Stimulated activated naive CD8-positive, alpha-beta T cell treated with anti-CD3 and anti-CD28 coated beads, Interleukin-15, Interleukin-2, amounts not matched to agents 100 ng/mL and 50 ng/mL, for 24 hours (primary cell): Measurements from ENCODE around the gene ERCC6L2.

ENCODE experiments used
- H3K27ac Mint-ChIP-seq: one replicate; pipeline ENCODE4 v1.8.0; 2021; ENCODE audit warnings: mild to moderate bottlenecking, mixed read lengths
- H3K27me3 Mint-ChIP-seq: one replicate; pipeline ENCODE4 v1.8.0; 2021; ENCODE audit warnings: mixed read lengths
- H3K36me3 Mint-ChIP-seq: one replicate; pipeline ENCODE4 v1.8.0; 2021; ENCODE audit warnings: low read depth, mixed read lengths
- H3K4me1 Mint-ChIP-seq: one replicate; pipeline ENCODE4 v1.8.0; 2021; ENCODE audit warnings: low read depth, mixed read lengths
- H3K4me3 Mint-ChIP-seq: one replicate; pipeline ENCODE4 v1.8.0; 2021; ENCODE audit warnings: mild to moderate bottlenecking, mixed read lengths
- H3K9me3 Mint-ChIP-seq: one replicate; pipeline ENCODE4 v1.8.0; 2021; ENCODE audit warnings: mixed read lengths

Gene ERCC6L2

DNA sequence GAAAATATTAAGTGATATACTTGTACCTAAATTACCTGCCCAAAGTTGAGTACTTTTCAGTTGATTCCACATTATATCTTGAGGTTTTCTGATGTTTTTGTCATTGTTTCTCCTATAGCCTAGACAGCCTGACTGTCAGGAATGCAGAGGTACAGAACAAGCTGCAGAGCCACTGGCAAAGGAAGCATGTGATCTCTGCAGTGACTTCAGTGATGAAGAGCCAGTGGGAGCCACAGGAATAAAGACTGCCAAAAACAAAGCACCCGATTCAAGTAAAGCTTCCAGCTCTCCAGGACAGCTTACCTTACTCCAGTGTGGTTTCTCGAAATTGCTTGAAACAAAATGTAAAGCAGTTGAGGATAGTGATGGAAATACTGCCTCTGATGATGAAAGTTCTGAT is 96.3 kb downstream of the ERCC6L2 start:
- H3K9me3 Mint-ChIP-seq = peaks cover 7% of the 10 kb centered on the region
- H3K36me3 Mint-ChIP-seq = peaks cover 74% of the 10 kb centered on the region
- no peaks in the 10 kb centered on the region for H3K27me3 Mint-ChIP-seq
- H3K4me1 Mint-ChIP-seq = peaks cover 18% of the 10 kb centered on the region
- H3K4me3 Mint-ChIP-seq = no peak overlapping the region
- no peak overlapping the region for H3K27ac Mint-ChIP-seq

DNA sequence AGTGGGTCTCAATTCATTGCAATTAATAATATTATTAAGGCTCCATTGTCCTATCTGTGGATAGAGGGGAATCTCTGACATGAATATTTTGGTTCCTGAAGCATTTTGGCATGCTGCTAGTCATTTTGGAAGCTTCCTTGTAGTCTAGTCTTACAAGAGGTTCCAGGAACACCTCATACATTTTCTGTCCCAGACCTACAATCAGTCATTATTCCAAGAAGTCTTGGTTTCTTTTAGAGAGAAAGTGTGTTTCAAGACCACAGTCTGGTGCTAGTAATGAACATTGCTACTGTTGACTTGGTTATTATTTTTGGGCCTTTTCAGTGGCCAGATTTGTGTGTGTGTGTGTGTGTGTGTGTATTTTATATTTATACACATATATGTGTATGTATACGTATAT is 98.9 kb downstream of the ERCC6L2 start:
- Mint-ChIP-seq H3K9me3 (peaks cover 7% of the 10 kb centered on the region), H3K27ac (no peak overlapping the region), H3K4me3 (no peak overlapping the region), H3K4me1 (peaks cover 24% of the 10 kb centered on the region), H3K27me3 (no peaks in the 10 kb centered on the region), H3K36me3 (peaks cover 76% of the 10 kb centered on the region)

DNA sequence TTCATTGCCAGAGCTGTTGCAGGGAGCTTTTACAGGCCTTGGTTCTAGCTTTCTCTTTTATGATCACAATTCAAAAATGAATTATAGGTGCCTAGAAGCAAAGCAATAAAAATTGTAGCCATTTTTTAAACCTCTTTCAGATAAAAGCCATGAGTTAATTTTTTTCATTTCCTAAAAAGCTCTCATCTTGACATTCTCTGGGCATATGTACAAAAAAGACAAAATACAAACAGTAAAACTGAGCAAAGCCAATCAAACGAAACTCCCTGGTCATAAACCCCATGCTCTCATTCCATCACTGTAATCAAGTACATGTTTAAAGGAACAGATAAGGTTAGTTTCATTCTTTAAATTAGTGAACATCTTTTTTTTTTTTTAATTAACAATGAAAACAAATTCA is 101.9 kb downstream of the ERCC6L2 start:
- Mint-ChIP-seq H3K4me3 (no peak overlapping the region), H3K27ac (no peak overlapping the region), H3K27me3 (no peaks in the 10 kb centered on the region), H3K36me3 (peaks cover 72% of the 10 kb centered on the region), H3K4me1 (peaks cover 49% of the 10 kb centered on the region), H3K9me3 (peaks cover 7% of the 10 kb centered on the region)

DNA sequence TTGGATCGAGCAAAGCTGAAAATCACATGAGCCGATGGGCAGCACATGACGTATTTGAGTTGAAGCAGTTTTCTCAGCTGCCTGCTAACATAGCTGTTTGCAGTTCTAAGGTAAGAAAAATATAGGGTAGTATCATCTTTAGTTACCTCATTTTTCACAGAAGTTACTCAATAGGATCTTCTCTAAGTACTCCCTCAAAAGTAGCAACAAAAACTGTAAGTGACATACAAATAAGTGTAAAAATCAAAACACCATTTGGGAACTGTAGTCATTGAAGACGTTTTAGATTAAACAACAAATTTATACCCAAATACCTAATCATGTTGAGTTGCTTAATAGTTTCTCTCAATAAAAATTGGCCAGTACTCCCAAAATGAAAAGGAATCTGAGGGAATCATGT is 102.6 kb downstream of the ERCC6L2 start:
- Mint-ChIP-seq H3K27me3 (no peaks in the 10 kb centered on the region), H3K4me1 (peaks cover 50% of the 10 kb centered on the region), H3K9me3 (peaks cover 3% of the 10 kb centered on the region), H3K36me3 (peaks cover 64% of the 10 kb centered on the region), H3K4me3 (no peak overlapping the region), H3K27ac (no peak overlapping the region)

DNA sequence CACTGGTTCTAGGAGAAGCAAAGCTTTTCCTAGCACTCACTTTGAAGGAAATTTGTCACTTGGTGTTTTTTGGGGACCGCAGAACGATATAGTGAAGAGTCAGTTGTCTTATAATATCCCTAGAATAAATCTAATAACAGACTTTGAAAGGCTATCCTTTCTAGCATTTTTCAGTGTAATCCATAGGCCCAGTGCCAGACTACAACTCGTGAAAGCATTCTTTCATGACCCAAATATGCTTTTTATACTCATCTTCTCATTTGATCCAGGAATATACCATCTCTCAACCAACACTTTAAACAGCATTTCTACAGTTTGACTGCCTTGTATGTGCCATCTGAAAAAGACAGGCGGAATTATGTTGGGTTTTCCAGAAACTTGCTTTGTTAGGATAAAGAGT is 104.0 kb downstream of the ERCC6L2 start:
- Mint-ChIP-seq H3K27me3 (no peaks in the 10 kb centered on the region), H3K9me3 (no peaks in the 10 kb centered on the region), H3K36me3 (peaks cover 53% of the 10 kb centered on the region), H3K27ac (no peak overlapping the region), H3K4me3 (no peak overlapping the region), H3K4me1 (peaks cover 47% of the 10 kb centered on the region)

DNA sequence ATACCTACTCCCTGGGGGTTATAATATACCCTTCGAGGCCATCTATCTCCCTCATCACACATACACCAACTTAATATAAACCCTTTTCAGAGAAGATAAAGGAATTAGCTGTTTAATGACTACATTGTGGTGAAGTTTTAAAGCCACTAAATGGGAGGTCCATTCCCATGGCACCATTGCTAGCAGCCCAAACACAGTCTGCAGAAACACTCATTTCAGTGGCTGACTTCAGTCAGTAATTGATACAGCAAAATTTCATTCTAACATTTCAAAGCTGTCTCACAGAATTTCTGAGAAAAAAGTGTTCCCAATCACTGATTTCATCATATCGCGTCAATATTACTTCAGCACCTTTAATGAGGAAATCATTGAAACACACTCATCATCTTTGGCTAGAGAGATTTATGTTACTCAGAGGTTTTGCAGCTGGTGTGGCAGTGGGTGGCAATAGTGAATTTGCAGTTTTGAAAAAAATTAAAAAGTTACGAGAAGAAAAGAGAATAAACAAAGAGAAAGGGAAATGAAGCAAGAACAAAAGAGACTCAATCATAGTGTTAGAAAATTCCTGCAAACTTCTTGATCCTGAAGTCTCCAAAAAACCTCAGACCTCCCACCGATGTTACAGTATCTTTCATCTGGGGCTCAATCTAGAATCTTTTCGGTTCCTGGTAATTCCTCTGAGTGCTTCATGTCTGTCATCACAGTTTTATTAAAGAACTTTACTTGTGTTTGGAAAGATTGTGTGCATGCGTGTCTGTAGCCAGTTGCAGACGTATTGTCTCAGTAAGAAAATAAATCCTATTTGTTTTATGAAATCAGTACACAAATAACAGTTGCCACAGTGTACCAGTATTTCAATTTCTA is 105.0 kb downstream of the ERCC6L2 start:
- Mint-ChIP-seq H3K27ac (no peak overlapping the region), H3K4me1 (peaks cover 43% of the 10 kb centered on the region), H3K9me3 (no peaks in the 10 kb centered on the region), H3K36me3 (peaks cover 53% of the 10 kb centered on the region), H3K4me3 (peak overlapping the region; percentile 2), H3K27me3 (no peaks in the 10 kb centered on the region)

DNA sequence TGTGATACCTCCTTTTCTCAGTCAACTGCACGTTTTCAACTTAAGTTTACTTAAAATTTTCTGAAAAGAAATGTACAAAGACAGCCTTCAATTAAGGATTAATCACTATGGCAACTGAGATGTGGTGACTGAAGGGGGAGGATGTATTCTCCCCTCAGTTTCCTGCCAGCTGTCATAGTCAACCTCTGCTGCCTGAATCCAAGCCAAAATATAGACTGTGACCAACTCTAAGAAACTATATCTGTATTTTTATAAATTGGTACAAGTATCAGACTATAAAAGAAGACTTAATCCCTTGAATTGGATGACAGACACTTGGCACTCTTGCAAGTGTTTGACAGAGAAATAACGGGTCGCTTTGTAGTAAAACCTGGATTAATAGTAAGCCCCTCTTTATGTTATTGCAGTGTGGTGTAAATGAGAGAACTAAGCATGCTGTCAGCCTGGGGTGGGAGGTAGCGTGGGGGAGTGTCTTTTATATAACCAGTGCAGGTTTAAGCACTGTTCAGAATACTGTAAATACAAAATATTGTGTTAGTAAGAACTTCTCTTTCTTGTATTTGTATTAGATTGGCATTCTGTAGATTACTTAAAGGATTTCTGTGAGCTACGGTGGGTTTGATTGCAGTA is 106.4 kb downstream of the ERCC6L2 start:
- H3K27ac Mint-ChIP-seq = no peak overlapping the region
- no peak overlapping the region for H3K4me3 Mint-ChIP-seq
- no peaks in the 10 kb centered on the region for H3K27me3 Mint-ChIP-seq
- H3K4me1 Mint-ChIP-seq = peaks cover 32% of the 10 kb centered on the region
- H3K36me3 Mint-ChIP-seq = peaks cover 53% of the 10 kb centered on the region
- no peaks in the 10 kb centered on the region for H3K9me3 Mint-ChIP-seq

DNA sequence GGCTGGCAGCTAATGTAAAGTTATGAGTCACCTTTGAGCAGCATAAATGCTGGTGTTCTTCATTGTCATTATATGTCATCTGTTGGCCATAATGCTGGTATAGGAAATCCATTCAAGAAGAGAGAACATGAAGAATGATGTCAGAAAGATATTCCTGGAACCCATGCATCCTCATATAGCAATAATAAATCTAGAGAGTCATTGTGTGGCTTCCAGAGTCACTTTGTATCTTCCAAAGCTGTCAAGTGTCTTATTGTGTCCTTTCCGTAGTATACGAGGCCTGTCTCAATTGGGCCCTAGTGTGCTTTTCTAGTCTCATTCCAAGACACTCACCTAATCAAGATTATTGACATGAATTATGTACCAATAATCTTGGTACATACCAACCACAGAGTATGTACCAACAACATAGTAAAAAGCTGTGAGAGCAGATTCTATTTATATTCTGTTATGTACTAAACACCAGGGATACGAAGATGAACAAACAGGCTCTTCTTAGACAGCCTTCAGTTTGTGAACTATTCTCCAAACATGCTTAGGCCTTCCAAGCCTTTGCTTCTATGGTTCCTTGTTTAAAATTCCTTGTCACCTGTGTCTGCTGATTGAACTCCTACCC is 110.1 kb downstream of the ERCC6L2 start:
- H3K9me3 Mint-ChIP-seq = no peaks in the 10 kb centered on the region
- H3K4me3 Mint-ChIP-seq = no peak overlapping the region
- H3K4me1 Mint-ChIP-seq = peaks cover 18% of the 10 kb centered on the region
- H3K27ac Mint-ChIP-seq = no peak overlapping the region
- H3K27me3 Mint-ChIP-seq = no peaks in the 10 kb centered on the region
- peaks cover 52% of the 10 kb centered on the region for H3K36me3 Mint-ChIP-seq

DNA sequence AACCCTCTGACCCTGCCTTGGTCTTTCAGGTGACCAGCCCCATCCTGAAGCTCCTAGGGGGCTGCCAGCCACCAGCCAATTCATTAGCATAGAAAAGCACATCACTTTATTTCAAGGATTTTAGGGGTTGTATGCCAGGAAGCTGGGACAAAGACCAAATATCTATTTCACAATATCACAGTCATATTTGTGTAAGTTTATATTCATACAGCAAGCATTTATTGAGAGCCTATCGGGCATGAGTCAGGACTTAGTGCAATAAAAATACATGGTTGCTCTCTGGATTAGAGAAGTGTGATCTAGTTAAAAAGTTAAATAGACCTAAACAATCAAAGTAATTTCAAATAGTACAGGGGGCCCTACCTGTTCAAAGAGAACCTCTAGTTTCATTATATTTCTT is 113.8 kb downstream of the ERCC6L2 start:
- H3K4me1 Mint-ChIP-seq = peaks cover 22% of the 10 kb centered on the region
- no peak overlapping the region for H3K4me3 Mint-ChIP-seq
- H3K36me3 Mint-ChIP-seq = peaks cover 60% of the 10 kb centered on the region
- no peaks in the 10 kb centered on the region for H3K9me3 Mint-ChIP-seq
- no peaks in the 10 kb centered on the region for H3K27me3 Mint-ChIP-seq
- no peak overlapping the region for H3K27ac Mint-ChIP-seq

DNA sequence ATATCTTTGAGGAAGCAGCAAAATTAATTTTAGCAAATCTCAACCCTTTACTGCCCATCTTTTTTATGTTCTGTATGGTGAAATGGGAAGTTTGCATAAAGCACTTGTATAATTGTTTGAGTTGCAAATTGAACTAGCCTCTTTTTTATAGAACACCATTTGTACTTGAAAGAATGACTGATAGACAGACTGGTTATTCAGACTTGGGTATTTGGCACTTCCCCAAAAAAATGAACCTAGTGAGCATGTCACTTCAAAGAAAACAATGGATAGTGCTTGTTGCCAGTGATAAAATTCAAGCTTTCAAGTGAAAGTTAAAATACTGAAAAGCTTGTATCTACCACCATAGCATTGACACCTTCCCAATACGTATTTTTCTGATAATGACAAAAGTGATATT is 115.8 kb downstream of the ERCC6L2 start:
- H3K36me3 Mint-ChIP-seq = peaks cover 61% of the 10 kb centered on the region
- no peak overlapping the region for H3K27ac Mint-ChIP-seq
- H3K9me3 Mint-ChIP-seq = no peaks in the 10 kb centered on the region
- no peak overlapping the region for H3K4me3 Mint-ChIP-seq
- no peaks in the 10 kb centered on the region for H3K27me3 Mint-ChIP-seq
- peaks cover 36% of the 10 kb centered on the region for H3K4me1 Mint-ChIP-seq

DNA sequence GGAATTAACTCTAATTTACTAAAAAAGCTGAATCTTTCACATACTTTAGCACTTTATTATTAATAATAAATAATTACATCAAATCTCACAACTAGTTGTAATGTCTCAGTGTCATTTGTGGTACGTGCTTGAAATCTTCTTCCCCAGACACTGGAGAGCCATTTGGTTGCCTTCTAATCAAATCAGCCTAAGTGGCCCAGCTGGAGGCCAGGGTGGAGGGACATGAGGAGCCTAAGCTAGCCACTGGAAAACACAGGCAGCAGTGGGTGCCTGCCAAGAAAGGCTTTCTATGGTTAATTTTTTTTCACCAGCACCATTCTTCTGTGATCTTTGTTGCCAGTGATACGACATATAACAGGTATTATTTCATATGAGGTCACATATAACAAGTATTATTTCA is 117.0 kb downstream of the ERCC6L2 start:
- peak overlapping the region; percentile 56 for H3K27ac Mint-ChIP-seq
- peaks cover 61% of the 10 kb centered on the region for H3K36me3 Mint-ChIP-seq
- peaks cover 37% of the 10 kb centered on the region for H3K4me1 Mint-ChIP-seq
- H3K9me3 Mint-ChIP-seq = no peaks in the 10 kb centered on the region
- H3K4me3 Mint-ChIP-seq = no peak overlapping the region
- no peaks in the 10 kb centered on the region for H3K27me3 Mint-ChIP-seq

DNA sequence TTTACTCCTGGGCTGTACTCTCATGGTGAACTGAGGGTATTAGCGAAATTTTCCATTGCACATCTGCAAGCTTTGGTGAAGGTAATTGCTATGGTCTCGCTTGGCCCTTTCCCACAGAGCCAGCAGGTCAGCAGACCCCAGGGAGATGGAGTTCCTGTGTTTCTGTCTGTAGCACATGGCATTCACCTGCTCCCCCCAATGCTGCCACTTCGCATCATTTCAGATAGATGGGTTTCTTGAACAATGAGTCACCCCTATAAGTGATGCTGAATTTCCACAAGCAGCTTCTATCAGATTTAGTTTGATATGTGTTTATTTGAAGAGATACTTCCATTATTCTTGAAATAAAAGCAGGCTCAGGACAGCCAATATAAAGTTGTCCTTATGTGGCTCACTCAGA is 117.8 kb downstream of the ERCC6L2 start:
- Mint-ChIP-seq H3K4me3 (no peak overlapping the region), H3K9me3 (no peaks in the 10 kb centered on the region), H3K4me1 (peaks cover 37% of the 10 kb centered on the region), H3K36me3 (peaks cover 58% of the 10 kb centered on the region), H3K27me3 (no peaks in the 10 kb centered on the region), H3K27ac (peak overlapping the region; percentile 90)

DNA sequence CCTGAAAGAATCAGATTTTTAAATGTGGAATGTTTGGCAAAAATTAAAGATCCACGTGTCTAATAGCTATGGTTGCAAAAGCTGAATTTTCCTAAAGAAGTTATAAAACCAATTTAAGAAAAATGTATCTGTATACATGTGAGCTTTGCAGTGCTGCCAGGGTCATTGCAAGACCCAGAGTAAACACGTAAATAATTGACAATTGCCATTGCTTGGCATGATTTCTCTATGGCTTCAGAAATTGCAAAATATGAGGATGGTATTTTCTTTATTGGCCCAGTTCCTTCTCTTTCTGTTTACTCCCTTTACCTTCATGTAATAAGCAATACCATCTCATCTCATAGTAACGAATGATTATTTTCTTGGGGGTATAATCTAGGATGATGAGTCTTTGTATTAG is 123.9 kb downstream of the ERCC6L2 start:
- peaks cover 9% of the 10 kb centered on the region for H3K9me3 Mint-ChIP-seq
- peaks cover 14% of the 10 kb centered on the region for H3K4me1 Mint-ChIP-seq
- H3K27ac Mint-ChIP-seq = no peak overlapping the region
- H3K36me3 Mint-ChIP-seq = peaks cover 59% of the 10 kb centered on the region
- H3K27me3 Mint-ChIP-seq = no peaks in the 10 kb centered on the region
- no peak overlapping the region for H3K4me3 Mint-ChIP-seq

DNA sequence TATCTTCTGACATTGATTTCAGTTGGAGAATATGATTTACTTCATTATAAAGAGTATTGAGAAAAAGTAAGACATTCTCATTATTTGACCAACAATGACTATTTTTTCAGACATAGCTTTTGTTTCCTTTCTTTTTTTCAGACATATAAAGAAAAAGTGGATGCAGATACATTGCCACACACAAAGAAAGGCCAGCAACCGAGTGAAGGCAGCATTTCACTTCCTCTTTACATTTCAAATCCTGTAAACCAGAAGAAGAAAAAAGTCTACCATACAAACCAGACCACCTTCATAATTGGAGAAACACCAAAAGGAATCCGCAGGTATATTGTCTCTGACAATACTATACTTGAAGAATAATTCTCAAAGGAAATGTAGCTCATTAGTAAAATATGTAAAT is 128.9 kb downstream of the ERCC6L2 start:
- no peaks in the 10 kb centered on the region for H3K4me1 Mint-ChIP-seq
- no peak overlapping the region for H3K4me3 Mint-ChIP-seq
- H3K36me3 Mint-ChIP-seq = peaks cover 34% of the 10 kb centered on the region
- peaks cover 9% of the 10 kb centered on the region for H3K9me3 Mint-ChIP-seq
- no peaks in the 10 kb centered on the region for H3K27me3 Mint-ChIP-seq
- no peak overlapping the region for H3K27ac Mint-ChIP-seq

DNA sequence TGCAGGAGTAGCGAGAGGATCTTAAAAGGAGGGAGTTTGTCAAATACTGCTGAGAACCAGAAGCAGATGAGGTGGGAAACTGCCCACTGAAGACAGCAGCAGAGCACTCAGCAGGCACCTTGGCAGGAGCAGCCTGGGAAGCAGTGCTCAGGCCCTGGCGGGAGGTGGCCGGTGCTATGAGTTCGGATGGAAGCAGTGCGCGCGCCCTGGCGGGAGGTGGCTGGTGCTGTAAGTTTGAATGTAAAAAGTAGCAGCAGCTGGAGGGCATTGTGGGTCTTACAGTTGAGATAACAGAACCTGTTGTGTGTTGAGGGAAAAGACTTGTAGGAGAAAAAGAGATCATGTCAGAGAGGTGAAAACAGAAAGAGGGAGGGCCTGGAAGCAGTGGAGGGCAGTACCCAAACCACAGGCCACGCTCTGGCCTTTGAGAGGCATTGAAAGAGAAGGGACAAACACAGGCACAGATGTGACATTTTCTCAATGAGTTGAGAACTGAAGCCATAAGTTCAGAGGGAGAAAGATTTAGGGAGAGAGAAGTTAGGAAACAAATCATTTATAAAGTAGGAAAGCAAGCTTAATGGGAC is 130.9 kb downstream of the ERCC6L2 start:
- Mint-ChIP-seq H3K27me3 (no peaks in the 10 kb centered on the region), H3K36me3 (peaks cover 35% of the 10 kb centered on the region), H3K27ac (no peak overlapping the region), H3K4me3 (no peak overlapping the region), H3K4me1 (no peaks in the 10 kb centered on the region), H3K9me3 (peaks cover 9% of the 10 kb centered on the region)
